NB4 (cell line): ENCODE measurements around the gene CRTAC1.

Experiments
- POLR2A ChIP-seq: IDR thresholded peaks from 2 replicates; pipeline ENCODE4 v1.6.1; 2011; ENCODE audit warnings: mild to moderate bottlenecking; ENCODE audit not compliant: insufficient read length; ENCODE audit errors: extremely low read depth
- TF ChIP-seq, protein P1 (sequence below): IDR thresholded peaks from one replicate; pipeline ENCODE4 v1.5.1; 2012; ENCODE audit warnings: low read depth, low read length
- TF ChIP-seq, protein P2 (sequence below): IDR thresholded peaks from 2 replicates; pipeline ENCODE4 v1.6.1; 2011; ENCODE audit warnings: low read depth, low read length

DNA sequence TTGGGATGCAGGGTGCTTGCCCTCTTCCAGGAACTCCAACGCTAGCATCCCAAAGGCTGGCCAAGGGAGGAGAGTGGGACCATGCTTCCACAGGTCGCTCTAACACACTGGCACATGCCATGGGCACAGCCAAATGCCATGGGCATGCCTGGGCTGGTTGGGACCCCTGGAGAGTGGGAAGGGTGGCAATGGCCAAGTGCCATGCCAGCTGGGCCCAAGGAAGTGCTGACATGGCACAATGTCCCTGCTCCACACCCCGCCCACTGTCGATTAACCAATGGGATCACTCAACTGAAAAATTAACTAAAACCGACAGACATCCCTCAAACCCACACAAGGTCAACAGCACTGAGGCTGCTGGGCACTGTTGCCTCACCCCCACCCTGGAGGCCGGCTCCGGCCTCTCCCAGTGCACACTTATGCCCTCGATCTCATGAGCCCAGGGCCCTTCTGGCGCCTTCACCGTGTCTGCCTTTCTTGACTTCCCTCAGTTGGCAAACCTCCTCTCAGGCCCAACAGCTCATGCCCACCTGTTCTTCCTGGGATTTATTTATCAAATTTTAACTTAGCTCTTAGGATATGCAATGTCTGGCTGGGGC is 97.4 kb downstream of the CRTAC1 start:
- TF ChIP-seq, protein P1, sequence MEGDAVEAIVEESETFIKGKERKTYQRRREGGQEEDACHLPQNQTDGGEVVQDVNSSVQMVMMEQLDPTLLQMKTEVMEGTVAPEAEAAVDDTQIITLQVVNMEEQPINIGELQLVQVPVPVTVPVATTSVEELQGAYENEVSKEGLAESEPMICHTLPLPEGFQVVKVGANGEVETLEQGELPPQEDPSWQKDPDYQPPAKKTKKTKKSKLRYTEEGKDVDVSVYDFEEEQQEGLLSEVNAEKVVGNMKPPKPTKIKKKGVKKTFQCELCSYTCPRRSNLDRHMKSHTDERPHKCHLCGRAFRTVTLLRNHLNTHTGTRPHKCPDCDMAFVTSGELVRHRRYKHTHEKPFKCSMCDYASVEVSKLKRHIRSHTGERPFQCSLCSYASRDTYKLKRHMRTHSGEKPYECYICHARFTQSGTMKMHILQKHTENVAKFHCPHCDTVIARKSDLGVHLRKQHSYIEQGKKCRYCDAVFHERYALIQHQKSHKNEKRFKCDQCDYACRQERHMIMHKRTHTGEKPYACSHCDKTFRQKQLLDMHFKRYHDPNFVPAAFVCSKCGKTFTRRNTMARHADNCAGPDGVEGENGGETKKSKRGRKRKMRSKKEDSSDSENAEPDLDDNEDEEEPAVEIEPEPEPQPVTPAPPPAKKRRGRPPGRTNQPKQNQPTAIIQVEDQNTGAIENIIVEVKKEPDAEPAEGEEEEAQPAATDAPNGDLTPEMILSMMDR = no peak
- no peak for TF ChIP-seq POLR2A
- TF ChIP-seq, protein P2, sequence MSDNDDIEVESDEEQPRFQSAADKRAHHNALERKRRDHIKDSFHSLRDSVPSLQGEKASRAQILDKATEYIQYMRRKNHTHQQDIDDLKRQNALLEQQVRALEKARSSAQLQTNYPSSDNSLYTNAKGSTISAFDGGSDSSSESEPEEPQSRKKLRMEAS = no peak
